GM21360 (cell line): Measurements from ENCODE around the gene TAGAP.

Experiments used
- ATAC-seq: cut with Tn5 transposase; IDR thresholded peaks from one replicate; pipeline ENCODE4 v1.9.1; 2021; ENCODE audit warnings: mild to moderate bottlenecking, moderate library complexity; ENCODE audit not compliant: unreplicated experiment

Gene TAGAP

DNA sequence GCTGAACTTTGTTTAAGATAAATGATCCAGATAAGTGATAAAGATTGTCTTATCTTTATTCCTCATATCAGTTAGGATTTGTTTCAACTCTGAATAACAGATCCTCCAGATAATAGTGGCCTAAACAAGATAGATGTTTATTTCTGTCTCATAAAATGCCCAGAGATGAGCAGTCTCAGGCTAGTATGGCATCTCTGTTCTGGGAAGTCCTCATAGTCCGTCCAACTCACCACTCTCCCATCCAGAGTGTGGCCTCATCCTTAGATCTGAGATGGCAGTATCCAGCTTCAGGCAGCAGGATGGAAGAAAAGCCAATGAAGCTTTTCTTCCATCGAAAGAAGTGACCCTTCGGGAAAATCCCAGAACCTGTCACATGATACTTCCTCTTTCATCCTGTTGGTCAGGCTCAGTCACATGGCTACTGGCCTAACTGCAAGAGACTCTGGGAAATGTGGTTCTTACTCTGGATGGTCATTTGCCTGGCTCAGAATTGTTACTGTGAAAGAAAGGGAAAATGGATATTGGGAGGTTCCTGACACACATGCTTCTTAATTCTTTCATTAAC is 29.4 kb upstream of the TAGAP start:
- ATAC-seq: no peak

DNA sequence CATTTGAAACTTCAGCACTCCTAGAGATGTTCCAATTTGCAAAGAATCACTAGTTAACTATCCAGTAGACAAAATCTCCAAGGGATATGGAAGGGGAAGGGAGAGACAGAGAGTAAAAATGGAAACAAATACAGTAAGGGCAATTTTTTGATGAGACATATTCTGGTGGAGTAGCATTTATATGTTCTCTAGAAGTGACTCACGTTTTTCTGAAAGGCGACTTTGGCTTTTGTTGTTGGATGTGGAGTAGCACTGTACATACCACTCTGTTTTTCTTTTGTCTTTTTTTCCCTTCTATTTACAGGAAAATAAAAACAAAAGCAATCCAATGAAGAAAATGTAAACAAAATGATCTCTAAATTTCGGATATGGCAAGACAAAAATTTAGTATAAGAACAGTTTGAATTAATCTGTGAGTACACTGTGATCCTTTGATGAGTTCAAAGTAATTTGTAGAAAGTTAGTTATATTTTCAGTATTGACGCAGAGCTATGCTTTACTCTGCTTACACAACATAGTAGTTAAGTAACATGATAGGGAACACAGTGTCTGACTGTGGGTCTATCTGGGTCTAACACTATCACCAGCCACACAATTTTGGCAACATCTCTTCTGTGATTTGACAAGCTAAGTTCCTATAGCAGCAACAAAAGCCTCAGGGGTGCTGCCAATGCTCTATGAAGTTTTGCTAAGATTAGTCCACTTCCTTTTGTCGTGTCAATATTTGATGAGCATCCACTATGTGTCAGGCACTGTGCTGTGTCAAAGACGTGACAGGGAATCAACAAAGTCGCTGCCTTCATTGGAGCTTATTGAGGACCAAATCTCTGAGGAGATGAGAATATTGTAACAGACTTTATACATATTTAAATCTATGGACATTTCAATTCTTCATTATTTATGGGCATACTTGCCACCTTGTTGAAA is 27.3 kb upstream of the TAGAP start:
- ATAC-seq: no peak

DNA sequence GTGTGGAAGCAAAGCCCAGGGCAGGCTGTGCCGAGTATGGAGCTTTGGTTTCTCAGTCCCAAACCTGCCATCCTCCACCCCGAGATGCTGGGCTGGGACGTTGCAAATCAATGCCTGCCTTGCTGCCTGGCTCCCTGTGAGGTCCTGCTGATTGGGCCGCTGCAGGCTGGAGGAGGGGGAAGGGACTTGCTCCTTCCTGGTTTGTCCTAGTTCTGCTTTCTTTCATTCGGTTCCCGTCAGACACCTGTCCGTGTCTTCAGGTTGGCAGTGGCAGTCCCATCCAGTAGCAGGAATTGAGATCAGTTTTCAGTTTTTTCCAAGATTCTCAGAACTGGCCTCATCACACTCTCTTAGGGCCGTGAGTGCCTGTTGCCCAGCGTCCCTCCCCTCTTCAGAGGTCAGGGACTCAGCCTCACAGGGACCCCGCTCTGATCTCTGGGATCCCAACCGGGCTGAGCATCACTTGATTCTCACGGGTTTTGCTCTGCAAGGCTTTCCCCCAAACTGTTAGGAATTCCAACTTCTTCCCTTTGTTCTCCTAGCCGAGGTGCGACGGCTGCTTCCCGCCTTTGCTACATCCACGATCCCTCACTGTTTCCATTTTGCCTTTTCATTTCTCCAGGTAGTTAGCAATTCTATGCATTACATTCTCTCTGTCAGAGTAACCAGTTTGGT is 24.2 kb upstream of the TAGAP start:
- no peak for ATAC-seq

DNA sequence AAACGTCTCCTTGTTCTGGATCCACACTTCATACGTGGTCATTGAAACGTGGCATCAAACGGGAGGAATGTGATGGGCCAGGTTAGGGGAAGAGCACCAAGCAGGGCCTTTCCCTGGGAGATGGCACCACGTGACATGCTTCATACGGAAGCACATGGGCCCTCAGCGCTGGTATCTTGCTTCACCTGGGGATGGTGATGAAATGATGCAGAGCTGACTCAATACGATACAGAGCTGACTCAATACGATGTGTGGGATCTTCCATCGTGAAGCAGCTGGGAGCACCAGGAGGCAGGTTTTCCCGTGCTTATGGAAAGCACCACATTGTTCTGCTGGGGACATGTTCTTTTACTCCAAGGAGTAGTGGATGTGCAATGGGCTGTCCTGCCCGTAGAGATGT is 22.5 kb upstream of the TAGAP start:
- no peak for ATAC-seq

DNA sequence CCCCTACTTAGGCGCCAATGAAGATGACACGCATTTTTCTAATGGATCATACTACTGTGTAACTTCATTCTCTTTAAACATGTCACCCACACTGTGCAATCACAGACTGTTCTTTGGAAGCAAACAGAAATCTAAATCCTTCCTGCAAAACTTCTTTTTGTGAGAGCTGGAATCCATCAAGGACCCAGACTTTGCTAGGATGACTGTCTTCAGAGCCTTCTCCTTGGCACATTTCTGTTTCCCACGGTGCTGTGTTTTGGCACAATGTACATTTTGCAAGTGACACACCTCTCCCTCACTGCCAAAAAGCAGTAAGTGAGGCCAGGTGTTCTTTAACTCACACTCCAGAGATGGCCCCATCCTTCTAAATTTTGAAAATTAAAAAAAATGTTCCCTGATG is 21.7 kb upstream of the TAGAP start:
- ATAC-seq: no peak

DNA sequence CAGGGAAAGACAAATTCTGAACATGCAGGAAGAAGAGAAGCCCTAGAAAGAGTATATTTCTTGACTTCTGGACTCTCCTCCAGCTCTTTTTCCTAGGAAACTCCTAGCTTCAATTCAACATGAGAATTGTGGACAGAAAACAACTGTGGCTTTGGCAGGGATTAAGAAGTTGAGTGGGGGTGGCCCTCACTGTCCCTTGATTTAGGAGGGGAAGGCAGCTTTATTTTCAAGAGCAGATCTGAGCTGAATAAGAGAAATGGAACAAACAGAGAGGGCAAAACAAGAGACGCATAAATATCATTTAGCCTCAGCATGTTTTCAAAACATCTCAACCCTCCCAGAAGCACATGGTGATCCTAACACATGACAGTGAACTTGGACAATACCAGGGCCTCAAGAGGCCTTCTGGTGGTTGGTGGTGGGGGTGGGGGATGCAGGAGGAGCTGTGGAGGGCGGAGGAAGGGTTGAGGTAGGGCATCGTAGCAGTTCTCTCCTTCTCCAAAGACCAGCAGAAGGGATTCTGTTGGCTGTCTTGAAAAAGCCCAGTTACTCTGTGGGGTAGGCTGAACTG is 21.1 kb upstream of the TAGAP start:
- no peak for ATAC-seq

DNA sequence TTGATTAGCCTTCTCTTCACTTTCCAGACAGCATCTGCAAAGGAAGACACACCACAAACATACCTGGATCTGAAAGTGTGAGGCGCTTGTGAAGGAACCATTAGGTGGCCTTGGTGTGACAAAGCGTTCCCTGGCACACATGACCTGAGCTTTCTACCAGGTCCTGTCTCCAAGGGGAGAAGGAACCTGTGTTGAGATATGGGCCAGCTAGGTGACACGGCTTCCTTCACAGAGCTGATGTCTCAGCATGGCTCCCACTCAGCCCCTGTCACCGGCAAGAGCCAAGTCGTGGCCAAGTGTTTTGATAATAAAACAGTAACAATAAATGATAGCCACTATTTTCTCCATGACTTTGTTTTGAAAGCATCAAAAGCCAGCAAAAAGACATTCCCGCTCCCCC is 20.3 kb upstream of the TAGAP start:
- ATAC-seq: no peak

DNA sequence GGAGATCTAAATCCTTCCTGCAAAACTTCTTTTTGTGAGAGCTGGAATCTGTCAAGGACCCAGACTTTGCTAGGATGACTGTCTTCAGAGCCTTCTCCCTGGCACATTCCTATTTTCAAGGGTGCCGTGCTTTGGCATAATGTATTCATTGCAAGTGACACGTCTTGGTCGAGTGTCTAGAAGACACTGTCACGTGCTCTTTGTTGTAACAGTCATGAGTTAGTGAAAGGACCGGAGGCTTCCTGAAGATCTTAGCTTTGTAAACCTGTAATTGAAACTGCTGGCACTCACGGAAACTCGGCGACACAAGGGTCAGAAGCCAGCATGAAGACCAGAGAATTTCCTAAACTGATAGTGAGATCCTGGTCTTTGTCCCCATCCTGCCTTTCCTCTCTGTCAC is 19.7 kb upstream of the TAGAP start:
- ATAC-seq: no peak

DNA sequence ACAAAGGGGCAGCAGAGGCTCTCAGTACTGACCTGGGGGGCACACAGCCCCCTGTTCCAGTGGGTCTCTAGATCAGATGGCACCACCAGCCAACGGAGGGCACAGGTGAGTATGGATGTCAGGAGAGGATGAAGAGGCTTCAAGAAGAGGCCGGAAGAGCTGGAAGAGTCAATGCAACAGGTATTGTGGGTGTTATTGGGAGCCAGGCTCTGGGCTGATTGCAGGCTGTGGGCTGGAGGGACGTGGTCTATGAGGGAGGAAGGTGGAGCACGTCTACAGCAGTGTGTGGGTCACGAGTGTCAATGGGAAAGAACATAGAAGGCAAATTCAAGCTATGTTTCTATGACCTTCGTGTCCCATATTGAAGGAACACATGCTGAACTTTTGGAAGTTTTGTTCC is 18.8 kb upstream of the TAGAP start:
- no peak for ATAC-seq

DNA sequence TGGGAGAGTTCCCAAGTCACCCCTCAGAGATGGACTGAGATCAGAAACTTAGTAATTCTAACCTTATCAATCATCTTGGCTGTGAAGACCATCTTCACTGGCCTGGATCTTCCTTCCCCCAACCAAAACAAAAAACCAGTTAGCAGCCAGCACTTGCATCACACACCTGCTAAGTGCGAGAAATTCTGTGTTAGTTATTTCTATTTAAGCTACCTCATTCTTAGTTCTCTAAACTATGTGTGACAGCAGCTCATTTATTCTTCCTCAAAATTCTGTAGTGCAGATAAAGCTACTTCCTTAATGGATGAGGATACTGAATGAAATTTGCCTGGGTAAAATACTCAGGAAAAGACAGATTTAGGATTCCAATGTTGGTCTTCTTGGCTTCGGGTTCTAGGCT is 18.2 kb upstream of the TAGAP start:
- ATAC-seq: no peak

DNA sequence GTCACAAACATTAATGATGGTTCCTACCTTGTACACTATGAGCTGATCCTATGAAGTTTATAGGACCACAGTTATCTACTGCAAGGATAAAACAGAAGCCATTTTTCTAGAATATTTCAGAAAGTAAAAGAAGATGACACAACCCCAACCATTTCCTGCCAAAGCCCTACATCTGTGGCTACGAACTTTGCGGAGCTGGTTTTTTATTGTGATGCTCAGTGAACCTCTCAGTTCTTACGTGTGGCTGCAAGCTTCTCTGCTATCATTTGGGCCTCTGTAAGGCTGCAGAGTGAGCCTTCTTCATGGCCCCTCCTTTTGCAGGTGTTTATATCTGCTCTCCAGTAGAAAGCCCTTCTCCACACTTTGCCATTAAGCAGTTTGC is 17.8 kb upstream of the TAGAP start:
- peak; percentile 58 for ATAC-seq

DNA sequence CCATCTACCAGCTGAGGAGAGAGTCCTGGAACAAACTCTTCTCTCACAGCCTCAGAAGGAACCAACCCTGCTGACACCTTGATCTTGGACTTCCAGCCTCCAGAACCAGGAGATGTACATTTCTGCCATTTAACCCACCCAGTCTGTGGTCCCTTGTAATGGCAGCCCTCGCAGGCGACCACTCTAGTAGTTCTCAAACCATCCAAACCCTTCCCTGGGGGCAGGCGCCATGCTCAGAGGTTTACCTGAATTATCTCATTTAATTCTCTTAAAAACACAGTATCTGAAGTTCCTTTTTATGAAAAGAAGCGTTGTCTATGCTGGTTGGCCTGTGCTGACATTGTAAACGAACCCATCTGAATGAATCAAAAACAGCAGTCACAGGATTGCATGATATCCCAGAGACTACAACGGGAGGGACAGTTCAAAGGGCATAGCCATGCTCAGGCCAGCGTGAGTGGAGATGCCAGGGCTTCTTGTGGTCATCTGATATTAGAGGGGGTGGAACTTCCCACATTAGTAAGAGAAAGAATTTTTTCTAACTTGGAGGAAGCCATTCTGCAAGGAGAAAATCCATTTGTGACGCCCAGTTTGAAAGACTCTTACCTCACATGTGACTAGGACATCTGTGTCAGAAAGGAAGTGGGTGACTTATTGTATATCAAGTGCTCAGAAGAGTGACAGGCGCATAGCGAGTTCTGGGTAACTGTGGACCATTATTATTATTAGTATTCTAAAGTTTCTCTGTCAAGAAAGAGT is 17.2 kb upstream of the TAGAP start:
- ATAC-seq: peak; percentile 65

DNA sequence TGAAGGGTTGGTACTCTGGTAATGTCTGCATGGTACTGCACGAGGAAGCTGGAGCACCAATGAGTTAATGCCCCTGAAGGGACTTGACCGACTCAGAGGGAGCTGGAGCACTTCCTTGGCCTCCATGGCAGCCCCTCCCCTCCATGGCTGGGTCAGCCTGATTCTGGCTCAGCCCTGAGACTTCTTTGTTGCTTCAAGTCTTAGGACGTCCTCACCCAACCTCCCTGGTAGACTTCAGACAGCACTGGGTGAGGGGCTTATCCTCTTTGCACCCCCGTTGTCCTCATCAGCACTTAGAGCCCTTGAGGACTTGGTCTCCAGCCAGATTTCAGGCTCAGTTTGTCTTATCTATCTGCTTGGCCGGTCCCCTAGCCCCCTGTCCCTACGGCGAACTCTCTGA is 16.4 kb upstream of the TAGAP start:
- no peak for ATAC-seq

DNA sequence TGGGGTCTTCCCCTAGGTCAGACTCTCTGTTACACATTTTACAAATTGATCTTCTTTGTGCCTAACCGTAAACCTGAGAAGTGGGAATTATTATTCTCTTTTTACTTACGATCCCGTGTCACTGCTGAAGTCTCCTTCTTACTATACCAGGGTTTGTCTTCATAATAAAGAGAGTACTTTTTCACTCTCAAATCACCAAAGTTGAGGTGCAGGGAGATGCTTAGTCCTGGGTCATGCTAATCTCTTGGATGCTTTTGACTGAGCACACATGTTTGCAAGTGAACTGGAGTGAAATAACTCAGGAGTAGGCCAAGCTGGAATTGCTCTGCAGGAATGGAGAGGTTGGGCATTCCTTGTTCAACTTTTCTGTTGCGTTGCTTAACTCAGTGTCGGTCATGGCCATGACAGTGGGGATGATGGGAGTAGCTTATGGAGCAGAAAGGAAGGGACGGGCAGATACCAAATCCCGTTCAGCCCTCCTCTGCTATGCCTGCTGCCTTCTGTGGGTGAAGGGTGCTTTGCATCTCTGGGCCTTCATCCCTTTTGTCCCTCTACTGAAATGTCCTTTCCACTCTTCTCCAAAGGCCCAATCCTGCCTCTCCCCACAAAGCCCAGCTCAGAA is 15.2 kb upstream of the TAGAP start:
- ATAC-seq: no peak

DNA sequence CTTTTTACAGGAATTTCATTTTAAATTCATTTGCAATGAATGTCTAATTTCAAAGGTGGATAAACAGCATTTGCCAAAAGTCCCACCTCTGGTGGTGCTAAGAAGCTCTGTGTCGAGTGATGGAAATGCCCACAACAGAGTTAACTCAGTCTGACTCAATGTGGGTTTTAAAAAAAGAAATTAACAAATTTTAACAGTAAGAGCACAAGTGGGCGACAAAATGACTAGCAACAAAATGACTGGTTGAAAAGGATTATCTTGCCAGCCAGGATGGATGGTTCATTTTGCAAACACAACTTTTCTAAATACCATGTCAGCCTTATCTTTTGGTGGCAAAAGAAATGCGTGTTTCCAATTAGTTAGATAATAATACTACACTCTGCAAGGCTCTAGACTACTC is 14.3 kb upstream of the TAGAP start:
- no peak for ATAC-seq

DNA sequence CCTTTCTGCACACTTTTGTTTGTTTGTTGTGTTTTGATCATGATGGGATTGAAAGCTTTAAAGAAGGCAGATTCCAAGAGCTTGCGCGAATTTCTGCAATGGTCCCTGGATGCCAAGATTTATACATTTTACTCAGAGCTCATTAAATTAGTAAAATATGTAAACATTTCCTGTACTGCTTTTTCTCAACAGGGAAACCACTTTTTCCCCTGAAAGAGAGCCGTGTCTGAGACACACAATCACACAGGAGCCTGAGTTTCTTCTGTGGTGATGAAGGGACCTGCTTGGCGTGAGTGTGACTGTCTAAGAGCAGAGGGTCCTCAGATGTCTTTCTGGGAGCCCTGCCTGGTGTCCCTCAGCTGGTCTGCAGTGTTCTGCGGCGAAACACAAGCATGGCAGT is 12.1 kb upstream of the TAGAP start:
- no peak for ATAC-seq

DNA sequence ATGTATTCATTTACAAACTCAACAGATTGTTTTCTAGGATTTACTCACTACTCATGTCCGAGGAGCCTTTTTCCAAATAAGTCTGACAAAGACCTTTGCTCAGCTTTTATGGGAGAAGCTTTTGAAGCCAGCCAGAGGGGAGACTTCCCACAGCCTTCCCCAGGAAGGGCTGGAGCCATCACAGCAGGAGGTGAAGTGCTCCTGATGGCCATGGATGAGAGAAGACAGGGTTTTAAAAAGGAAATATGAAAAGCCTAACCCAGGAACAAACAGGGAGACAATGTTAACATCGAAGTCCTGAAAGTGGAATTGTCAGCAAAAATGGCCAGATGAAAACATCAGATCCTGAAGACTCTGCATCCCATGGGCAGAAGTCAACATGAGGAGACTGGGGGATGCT is 11.6 kb upstream of the TAGAP start:
- no peak for ATAC-seq

DNA sequence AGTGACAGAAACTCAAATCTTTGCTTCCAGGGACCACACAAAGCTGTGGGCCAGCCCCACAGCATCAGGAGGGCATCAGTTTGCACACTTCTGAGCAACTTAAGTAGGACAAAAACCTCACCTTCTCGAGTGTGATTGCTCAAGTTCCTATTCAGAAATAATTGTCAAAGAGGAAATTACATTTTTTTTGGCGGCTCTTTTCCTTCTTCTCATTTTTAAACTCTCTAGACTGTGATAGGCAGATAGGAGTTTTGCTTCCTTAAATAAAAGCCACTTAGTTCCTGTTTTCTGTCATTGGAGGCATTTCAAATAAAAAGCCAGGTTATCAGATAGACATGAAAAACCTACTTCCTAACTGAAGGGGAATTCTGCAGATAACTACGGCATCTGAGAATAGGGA is 11.2 kb upstream of the TAGAP start:
- ATAC-seq: no peak

DNA sequence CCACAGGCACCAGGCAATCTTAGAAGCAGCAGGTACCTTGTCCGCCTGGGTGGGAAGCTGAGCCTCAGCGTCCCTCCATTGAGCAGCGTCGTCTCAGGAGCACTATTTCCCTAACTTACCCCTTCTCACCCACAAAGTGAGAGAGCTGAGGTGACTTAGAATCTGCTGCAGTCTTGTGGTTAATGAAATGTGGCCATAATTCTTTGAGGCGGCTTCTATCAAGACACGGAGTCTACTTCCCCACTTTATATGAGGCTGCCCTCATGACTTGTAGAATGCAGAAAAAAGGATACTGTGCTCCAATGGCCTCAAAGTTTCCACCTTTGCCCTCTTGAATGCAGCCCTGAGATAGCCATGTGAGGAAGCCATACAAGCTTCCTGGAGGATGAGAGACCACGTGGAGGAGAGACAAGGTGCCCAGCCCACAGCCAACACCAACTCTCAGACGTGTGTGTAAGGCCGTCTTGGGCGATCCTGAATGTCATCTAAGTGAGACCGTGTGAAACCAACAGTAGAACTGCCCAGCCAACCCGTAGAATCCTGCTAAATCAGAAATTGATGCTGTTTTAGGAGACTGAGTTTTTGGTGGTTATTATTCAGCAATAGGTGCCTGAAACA is 9.1 kb upstream of the TAGAP start:
- no peak for ATAC-seq

DNA sequence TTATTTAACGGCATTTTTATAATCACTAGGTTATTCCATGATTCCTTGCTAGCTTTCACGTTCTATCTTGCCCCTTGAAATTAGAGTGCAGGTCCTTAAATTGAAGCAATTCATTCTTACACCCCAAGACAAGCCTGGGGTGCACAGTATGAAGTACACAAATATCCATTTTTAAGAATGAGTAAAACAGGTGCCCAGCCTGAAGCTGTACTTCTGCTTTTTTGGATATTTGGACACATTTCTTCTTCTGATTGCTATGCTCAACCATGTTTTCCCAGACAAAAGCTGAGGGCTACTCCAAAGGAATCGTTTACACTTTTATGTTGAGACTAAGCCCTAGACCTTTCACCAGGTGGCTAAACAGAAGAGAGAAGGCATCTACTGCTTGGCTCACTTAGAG is 7.9 kb upstream of the TAGAP start:
- ATAC-seq: no peak
